Daoy (cell line): ENCODE data around the gene GPX7. TPM values are rescaled to one million over a fixed set of nuclear protein-coding genes. Genes with fewer than 3 reads are reported as not detected.
A peak's percentile ranks its signal among the peaks of the same experiment; 100 is the strongest.

Experiments used
- DNase-seq: peaks from one replicate; pipeline ENCODE4 v3.0.0-alpha.2; 2015; ENCODE audit warnings: low read depth
- total RNA-seq: library from RNA; depleted of rRNA; stranded (reverse); fragments of >200 nt; shearing (Covaris generic); gene quantifications from 2 replicates; pipeline ENCODE4 v1.2.3, GENCODE V29; 2014; rRNA removed

Gene GPX7
- total RNA-seq, 1 experiment from 2014 or later, result 12.7 TPM

- no peak for DNase-seq
Observed at GRCh38 chr1:52629325-52629643, 27.1 kb downstream of the GPX7 start.

DNA sequence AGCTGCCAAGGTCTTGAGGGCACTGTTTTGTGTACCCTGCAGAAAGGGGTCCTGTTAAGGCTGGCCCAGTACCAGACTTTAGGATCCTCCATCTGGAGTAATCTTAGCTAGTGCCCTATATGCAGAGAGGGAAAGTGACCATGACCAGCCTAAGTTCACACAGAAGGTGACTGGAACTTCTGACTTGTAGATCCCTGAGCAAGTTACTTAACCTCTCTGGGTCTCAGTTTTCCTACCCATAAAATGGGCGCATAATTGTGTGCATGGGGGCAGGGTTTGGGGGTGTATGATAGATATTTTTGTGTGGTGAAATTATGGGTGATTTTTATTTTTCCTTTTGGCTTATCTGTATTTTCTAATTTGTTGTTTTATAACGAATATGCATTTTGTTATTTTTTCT is 27.5 kb downstream of the GPX7 start:
- no peak for DNase-seq

DNA sequence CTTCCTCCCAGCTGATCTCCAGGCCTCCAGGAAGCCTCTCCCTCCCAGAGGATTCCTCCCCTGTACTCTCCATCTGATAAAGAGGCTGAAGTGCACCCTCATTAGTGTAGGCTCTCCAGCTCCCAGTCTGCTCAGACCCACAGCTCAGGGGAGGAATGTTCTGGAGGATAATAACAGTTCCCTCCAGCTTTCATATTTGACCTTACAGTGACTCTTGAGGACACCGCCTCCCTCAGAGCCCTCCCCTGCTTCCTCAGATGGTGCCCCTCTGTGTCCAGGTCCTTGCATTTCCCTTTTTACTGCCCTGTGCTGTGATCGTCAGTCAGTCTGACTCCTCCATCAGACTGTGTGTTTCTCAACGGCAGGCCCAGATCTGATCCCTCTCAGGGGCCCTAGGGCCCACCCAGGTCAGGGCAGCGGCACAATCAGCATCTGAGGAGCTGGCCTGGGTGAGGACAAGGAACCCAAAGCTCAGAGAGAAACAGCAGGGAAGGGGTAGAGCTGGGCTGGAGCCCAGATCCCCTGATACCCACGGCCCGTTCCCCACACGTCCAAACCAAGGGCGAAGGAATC is 29.7 kb downstream of the GPX7 start:
- DNase-seq, result no peak

- peak; percentile 45 for DNase-seq
Observed at GRCh38 chr1:52632732-52633290, 30.6 kb downstream of the GPX7 start, which contains the start of gene SHISAL2A. Gene SHISAL2A, plus strand, starts transcription at chr1:52633168. Its CDS starts 326 bp downstream, at chr1:52633494.

DNA sequence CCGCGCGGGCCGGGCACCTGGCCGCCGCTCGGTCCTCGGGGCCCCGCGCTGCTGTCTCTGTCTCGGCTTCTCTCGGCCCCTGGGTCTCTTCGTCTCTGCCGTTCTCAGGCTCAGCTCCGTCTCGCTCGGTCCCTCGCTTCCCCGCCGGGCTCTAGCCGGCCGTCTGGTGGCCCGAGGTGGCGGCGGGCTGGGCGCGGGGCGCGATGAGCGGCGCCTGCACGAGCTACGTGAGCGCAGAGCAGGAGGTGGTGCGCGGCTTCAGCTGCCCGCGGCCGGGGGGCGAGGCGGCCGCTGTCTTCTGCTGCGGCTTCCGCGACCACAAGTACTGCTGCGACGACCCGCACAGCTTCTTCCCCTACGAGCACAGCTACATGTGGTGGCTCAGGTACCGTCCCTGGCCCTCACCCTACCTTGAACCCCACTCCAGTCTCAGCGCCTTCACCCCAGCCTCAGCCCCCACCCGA is 31.2 kb downstream of the GPX7 start:
- DNase-seq, result peak; percentile 15

- no peak for DNase-seq
Observed at GRCh38 chr1:52634111-52634510, 31.9 kb downstream of the GPX7 start.

DNA sequence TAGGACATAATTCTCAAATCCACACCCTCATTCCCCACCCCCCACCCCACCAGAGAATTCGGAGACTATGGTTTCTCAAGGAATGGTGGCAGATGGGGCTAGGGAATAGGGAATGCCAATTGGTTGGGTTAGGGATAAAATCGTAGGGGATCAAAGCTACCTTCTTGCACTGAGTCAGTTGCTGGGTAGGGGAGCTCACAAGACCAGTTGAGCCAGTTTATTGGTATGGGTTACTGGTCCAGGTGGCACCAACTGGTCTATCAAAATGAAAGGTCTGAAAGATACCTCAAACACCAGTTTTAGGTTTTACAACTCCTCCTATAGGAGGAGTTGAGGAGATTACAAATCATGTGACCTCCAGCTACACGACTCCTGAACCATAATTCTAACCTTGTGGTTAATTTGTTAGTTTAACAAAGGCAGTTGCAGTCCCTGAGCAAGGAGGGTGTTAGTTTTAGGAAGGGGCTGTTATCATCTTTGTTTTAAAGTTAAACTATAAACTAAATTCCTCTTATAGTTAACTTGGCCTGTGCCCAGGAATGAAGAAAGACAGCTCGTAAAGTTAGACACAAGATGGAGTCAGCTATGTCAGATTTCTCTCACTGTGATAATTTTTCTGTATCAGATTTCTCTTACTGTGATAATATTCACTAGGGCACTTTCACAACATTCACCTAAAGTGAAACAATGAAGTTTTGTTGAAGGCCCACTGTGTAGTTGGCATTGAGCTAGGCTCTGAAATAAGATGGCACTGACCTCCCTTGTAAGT is 33.3 kb downstream of the GPX7 start:
- no peak for DNase-seq

DNA sequence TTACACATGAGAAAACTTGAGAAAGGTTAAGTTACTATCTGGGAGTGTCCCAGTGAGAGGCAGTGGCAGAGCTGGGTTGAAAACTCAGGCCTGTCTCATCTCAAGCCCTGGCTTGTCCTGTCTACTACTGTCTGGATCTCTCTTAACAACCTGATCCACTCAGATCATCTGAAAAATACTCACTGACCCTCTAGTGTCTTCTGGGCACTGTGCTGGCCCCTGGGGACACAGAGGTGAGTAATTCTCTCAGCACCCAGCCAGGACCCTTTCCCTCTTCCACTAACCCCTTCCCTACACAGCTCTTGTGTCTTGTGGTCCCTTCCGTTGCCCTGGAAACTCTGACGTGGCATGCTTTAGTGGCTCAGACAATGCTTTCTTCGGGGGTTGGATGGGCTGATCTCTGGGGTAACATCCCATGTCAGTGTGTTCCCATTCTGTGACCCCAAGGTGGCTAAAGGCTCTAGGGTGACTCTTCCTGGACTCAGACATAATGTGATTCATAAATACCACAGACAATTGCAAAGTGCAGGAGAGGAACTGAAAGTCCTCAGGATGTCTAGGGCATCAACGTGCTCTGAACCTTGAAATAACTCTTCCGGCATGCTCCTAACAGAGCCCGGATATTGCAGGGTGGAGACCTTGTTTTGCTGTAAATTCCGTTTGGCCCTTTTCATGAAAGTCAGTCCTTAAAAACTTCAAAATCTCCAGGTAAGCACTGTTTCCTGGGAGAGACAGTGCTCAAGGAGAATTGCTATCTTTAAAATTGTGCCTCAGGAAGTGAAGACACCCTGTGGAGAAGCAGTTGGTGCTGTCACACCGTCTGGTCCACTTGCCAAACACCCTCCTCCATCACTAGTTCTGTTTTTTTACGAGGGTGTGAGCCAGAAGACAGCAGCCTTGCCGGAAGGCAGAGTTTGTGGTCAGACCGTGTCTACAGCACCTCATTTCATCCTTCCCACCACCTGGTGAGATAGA is 34.8 kb downstream of the GPX7 start:
- DNase-seq, result peak; percentile 21

DNA sequence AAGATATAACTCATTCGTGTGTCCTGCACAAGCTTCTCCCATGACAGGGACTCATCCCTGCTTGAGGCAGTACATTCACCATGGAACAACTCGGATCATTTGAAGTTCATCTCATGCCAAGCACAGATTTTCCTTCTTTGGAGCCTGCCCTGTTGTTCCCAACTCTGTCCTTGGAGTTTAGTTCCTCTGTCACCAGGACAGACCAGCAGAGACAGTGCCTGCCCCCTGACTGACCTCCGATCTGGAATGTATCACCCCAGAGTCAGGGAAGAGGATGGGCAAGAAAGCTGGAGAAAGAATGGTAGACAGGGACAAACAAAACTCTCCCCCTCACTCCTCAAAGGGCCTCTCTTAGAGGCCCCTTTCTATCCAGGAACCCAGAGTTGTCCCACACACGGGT is 35.8 kb downstream of the GPX7 start:
- DNase-seq, result no peak

- DNase-seq, result no peak
Observed at GRCh38 chr1:52640697-52641096, 38.5 kb downstream of the GPX7 start.

DNA sequence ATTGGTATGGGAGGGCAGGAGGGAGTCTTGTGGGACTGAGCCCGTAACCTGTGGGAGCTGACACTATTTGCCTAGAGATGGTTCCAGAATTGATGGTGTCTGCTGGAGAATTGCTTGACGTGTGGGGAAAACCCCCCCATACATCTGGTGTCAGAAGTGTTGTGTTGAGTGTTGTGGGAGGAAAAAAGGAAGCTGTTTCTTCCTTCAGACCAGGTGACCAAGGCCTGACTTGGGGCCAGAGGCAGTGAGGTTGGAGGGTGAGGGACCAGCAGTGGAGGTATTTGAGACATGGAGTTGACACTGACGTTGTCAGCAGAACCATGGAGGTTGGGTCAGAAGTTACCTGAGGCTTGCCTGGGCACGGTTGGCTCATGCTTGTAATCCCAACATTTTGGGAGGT is 39.1 kb downstream of the GPX7 start:
- no peak for DNase-seq

- DNase-seq, result no peak
Observed at GRCh38 chr1:52645261-52645660, 43.1 kb downstream of the GPX7 start.

DNA sequence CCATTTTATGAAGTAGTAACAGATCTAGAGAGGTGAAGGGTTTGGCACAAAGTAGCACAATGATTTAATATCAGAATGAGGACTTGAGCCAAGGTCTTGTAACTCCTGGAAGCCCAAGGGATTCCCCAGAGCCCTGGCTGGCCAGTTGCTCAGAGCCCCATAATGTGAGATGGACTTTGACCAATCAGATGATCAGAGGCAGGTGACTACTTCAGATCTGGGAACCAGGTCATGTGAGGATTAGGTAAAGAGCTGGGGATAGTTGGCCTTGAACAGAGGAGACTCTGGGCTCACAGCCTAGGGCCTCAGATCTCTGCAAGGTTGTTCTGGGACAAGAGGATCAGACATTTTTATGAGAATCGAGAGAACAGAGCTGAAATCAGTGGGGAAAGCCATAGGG is 49.7 kb downstream of the GPX7 start:
- DNase-seq, result no peak

- no peak for DNase-seq
Observed at GRCh38 chr1:52653207-52653849, 51.2 kb downstream of the GPX7 start.

DNA sequence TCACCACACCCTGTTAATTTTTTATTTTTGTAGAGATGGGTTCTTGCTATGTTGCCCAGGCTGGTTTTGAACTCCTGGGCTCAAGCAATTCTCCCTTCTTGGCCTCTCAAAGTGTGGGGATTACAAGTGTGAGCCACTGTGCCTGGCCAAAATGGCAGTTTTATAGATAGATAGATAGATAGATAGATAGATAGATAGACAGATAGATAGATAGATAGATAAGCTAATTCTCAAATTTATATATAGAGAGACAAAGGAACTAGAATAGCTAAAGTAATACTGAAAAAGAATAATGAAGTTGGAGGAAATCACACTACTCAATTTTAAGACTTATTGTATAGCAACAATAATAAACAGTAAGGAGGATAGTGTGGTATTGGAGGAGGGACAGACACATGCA is 51.9 kb downstream of the GPX7 start:
- no peak for DNase-seq

DNA sequence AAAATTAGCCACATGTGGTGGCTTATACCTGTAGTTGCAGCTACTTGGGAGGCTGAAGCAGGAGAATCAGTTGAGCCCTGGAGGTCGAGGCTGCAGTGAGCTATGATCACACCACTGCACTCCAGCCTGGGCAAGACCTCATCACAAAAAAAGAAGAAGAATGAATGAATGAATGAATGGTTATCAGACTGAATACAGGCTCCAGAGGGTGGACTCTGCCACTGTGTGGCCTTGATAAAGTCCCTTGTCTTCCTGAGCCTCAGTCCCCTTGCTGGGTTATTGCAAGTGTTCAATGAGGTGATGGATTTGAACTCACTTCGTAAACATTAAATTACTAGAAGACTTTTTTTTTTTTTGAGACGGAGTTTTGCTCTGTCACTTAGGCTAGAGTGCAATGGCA is 55.5 kb downstream of the GPX7 start:
- no peak for DNase-seq

Other genes starting within 250 kb of the GPX7 start
- 23.4 and 25.2 TPM in 2 replicates for gene CC2D1B, start 236.2 kb upstream of the GPX7 start, total RNA-seq
- 32.6 and 39.5 TPM in 2 replicates for gene ORC1, start 197.9 kb upstream of the GPX7 start, total RNA-seq
- gene PRPF38A, start 197.8 kb upstream of the GPX7 start, total RNA-seq, result 32.1 and 37.4 TPM in 2 replicates
- gene TUT4, start 49.3 kb upstream of the GPX7 start, total RNA-seq, result 15.5 and 29.6 TPM in 2 replicates
- gene SHISAL2A, start 30.8 kb downstream of the GPX7 start, total RNA-seq, result 0.17 TPM in 1 of 2 replicates, not detected in the other
- gene COA7, start 96.0 kb downstream of the GPX7 start, total RNA-seq, result 11.9 and 12.6 TPM in 2 replicates
- 14.2 and 16.2 TPM in 2 replicates for gene ZYG11B, start 124.1 kb downstream of the GPX7 start, total RNA-seq
- gene ZYG11A, start 240.4 kb downstream of the GPX7 start, total RNA-seq, result 2.5 and 3.0 TPM in 2 replicates